ENCODE data around the gene CRYGC. TPM values are rescaled to one million over a fixed set of nuclear protein-coding genes. Genes with fewer than 3 reads are reported as not detected.
"Not testable (repeated sequence)": the region's sequence is repeated elsewhere in the genome, so short reads cannot be mapped to it uniquely, and the experiment has no call there.

Gene CRYGC
- total RNA-seq, 4 donors from 2014 or later, result not detected

- Histone ChIP-seq H3K27ac (no peak overlapping the region), H3K36me3 (no peaks in the 10 kb centered on the region), H3K4me3 (no peak overlapping the region), H3K4me1 (no peaks in the 10 kb centered on the region), H3K27me3 (no peaks in the 10 kb centered on the region), H3K9me3 (no peaks in the 10 kb centered on the region)
- TF ChIP-seq CTCF (IDR thresholded peaks at IDR 0.05), result no peak
- no peak for TF ChIP-seq EP300 (IDR thresholded peaks at IDR 0.05)
- TF ChIP-seq POLR2A (IDR thresholded peaks at IDR 0.05), result no peak
- WGBS, 2 donors, result 62 to 64% methylated on average over 3 of the region's 3 CpGs
- no peak for DNase-seq (ENCODE audit: low spot score in 2 of 2)
These were observed 26.0 kb downstream of the CRYGC start for GRCh38 chr2:208103616-208104015.

GRCh38 chr2:208101716-208102631, 27.7 kb downstream of the CRYGC start:
- 34 to 50% methylated on average over 10 of the region's 10 CpGs for WGBS, 2 donors
- DNase-seq (ENCODE audit: low spot score in 2 of 2), result no peak
- TF ChIP-seq POLR2A (IDR thresholded peaks at IDR 0.05) (no peak), EP300 (IDR thresholded peaks at IDR 0.05) (no peak), CTCF (IDR thresholded peaks at IDR 0.05) (no peak)

GRCh38 chr2:208099682-208100470, 29.8 kb downstream of the CRYGC start:
- TF ChIP-seq CTCF (IDR thresholded peaks at IDR 0.05) (no peak), EP300 (IDR thresholded peaks at IDR 0.05) (no peak), POLR2A (IDR thresholded peaks at IDR 0.05) (no peak)
- H3K4me3 ChIP-seq, result no peak overlapping the region
- DNase-seq (ENCODE audit: low spot score in 2 of 2), result no peak
- H3K27me3 ChIP-seq, result no peaks in the 10 kb centered on the region
- H3K4me1 ChIP-seq, result no peaks in the 10 kb centered on the region
- no peaks in the 10 kb centered on the region for H3K9me3 ChIP-seq
- H3K27ac ChIP-seq, result no peak overlapping the region
- WGBS, 2 donors, result 72% methylated on average over 13 of the region's 13 CpGs
- H3K36me3 ChIP-seq, result no peaks in the 10 kb centered on the region

More at GRCh38 chr2:208101716-208102631, 27.7 kb downstream of the CRYGC start:
- Histone ChIP-seq H3K27ac (no peak overlapping the region), H3K36me3 (no peaks in the 10 kb centered on the region), H3K4me1 (no peaks in the 10 kb centered on the region), H3K9me3 (no peaks in the 10 kb centered on the region), H3K27me3 (no peaks in the 10 kb centered on the region), H3K4me3 (no peak overlapping the region)

- H3K9me3 ChIP-seq; H3K36me3 ChIP-seq; H3K27ac ChIP-seq; H3K4me1 ChIP-seq; DNase-seq (ENCODE audit: low spot score in 2 of 2); H3K4me3 ChIP-seq; H3K27me3 ChIP-seq: not testable (repeated sequence)
- WGBS, 2 donors, result 90 to 95% methylated on average over 1 of the region's 1 CpG
These were observed 30.9 kb downstream of the CRYGC start for GRCh38 chr2:208098701-208099100.

DNA sequence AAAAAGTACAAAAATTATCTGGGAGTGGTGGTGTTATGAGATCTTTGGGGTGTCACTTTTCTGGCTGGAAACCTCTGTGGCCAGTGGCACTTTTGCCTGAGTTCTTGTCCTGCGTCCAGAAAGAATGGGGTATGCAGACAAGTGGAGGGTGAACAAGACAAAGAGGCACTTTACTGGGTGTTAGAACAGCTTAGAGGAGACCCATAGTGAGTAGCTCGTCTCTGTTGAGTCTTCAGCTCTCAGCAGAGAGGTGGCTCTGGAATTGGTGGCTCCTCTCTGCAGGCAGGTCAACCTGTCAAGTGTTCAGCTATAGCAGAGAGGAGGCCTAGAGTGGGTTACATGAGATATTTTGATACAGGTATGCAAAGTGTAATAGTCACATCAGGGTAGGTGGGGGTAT, 31.4 kb downstream of the CRYGC start:
- H3K4me3 ChIP-seq, result no peak overlapping the region
- DNase-seq (ENCODE audit: low spot score in 2 of 2), result no peak
- no peaks in the 10 kb centered on the region for H3K36me3 ChIP-seq
- H3K27ac ChIP-seq, result no peak overlapping the region
- TF ChIP-seq CTCF (IDR thresholded peaks at IDR 0.05) (no peak), EP300 (IDR thresholded peaks at IDR 0.05) (no peak), POLR2A (IDR thresholded peaks at IDR 0.05) (no peak)
- H3K27me3 ChIP-seq, result no peaks in the 10 kb centered on the region
- WGBS, 2 donors, result 46 to 55% methylated on average over 2 of the region's 2 CpGs
- no peaks in the 10 kb centered on the region for H3K9me3 ChIP-seq
- no peaks in the 10 kb centered on the region for H3K4me1 ChIP-seq

Data from tibial nerve (tissue), 4 donors.